Dermis blood vessel endothelial cell (primary cell): ENCODE data around the gene PGM5. TPM values are rescaled to one million over a fixed set of nuclear protein-coding genes. Genes with fewer than 3 reads are reported as not detected.

Experiments used
- DNase-seq: peaks from one replicate; pipeline ENCODE4 v3.0.0; 2010
- total RNA-seq: library from RNA; depleted of rRNA; stranded (reverse); fragments of >200 nt; gene quantifications from 2 replicates; pipeline ENCODE4 v1.2.3, GENCODE V29; 2014

The PGM5 gene
- total RNA-seq, 1 donor from 2014 or later, result 110 TPM

DNA sequence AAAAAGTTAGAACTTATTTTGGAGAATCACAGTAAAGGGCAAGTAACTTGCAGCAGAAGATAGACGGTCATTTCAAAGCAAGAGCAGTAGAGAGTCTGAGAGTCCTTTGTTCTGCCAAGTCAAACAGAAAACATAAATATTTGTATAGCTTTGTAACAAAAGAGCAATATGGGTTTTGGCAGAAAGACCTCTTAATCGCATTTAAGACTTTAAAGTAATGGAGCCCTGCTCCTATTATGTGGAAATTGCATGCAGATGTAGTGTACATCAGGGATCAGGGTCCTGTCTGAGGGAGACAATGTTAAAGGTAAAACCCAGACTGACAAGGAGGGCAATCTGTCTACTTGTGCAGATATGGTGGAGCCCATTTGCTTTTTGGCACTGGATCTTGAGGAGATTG lies 87.2 kb downstream of the PGM5 start:
- no peak for DNase-seq

DNA sequence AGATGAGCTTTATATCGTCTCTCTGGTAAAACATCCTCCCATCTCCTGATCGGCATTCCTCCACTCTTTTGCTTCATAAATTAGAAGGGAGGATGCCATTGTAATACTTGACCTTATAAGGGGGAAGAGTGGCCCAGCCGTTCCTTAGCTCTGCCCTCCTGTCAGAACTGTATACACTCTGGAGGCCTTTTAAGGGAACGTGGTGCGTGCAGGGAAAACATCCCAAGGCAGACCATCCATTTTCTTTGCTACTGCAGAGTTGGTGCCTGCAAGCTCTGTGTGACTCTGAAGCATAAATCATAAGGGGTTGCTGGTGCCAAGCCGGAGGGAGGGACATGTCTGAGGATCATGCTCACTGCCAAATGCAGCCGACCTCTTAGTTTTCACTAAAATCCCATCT lies 90.4 kb downstream of the PGM5 start:
- no peak for DNase-seq

DNA sequence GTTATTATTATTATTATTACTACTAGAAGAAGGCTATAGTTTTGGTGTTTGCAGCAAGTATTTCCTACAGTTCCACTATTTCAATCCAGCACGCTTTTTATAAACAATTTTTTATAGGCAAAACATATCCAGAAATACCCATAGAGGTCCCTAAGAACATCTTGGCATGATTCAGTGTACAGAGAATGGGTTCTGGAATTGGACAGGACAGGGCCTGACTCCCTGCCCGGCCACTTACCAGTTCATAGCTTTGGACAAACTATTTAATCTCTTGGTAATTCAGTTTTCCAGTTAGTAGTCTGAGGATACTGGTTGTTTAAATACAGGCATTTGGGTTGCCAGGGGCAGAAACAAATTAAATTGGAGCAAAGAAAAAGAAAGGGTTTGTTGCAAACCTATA lies 91.2 kb downstream of the PGM5 start:
- no peak for DNase-seq

DNA sequence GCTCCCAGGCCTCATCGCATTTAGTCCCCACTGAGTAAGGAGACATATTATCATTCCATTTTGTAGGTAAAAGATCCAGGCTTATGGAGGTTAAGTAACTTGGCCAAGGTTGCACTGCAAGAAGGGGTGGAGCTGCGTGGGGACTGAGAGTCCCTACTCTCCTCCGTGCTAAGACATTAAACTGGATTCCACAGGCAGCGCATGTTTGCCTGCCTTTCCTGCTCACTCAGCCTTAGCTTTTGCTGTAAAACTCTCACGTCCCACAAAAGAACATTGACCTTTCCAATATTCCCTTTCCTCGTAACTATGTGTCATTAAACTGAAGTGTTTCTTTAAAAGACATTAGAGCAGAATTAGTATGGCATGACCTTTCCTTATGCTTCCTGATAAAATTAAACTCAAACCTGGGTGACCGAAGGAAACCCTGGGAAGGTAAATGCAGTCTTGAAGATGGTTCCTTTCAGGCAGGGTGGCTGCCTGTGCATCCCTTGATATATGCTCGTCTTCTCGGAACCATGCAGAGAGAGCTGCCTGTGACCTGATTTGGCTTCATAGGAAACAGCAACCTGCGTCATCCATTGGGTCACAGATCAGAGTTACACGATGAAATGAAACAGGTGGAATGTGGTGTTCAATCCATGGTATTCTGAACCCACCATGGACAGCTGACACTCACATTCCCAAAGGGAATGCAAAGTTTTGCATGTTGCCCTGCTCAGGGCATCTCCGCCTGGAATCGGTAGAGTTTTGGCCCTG lies 98.3 kb downstream of the PGM5 start:
- DNase-seq, result no peak

DNA sequence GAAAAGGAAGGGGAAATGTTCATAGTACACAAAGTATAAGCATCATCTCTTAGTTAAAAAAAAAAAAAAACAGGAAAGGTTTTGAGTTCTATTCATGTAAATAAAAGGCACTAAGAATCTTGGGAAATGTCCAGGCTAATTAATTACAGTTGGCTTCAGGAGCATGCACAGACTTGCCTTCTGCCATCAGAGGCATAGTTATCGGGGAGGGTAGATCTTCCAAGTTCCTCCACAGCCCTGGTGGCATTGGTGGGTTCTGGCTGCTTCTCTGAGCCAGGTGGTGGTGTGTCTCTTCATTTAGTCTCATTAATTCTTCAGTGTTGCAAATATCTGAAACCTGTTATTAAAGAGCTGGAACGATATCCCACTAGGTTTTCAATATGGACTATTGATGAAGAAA lies 99.0 kb downstream of the PGM5 start:
- DNase-seq, result no peak

DNA sequence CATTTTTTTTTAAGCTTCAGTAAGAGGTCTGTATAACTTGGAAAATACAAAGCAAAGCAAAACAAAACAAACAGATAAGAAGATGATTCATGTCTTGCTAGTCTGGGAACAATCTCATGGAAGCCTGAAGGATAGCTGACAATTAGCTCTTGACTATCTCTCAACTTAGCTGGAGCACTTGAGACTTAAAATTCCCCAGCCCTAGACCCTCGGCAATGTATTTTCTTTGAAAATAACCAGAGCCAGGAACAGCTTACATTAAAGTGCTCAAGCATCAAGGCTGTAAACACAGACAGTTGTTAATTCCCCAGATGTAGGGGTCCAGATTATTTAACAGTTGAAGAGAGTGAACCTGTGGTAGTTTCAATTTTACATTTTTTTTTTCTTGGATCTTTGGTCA lies 101.4 kb downstream of the PGM5 start:
- no peak for DNase-seq

DNA sequence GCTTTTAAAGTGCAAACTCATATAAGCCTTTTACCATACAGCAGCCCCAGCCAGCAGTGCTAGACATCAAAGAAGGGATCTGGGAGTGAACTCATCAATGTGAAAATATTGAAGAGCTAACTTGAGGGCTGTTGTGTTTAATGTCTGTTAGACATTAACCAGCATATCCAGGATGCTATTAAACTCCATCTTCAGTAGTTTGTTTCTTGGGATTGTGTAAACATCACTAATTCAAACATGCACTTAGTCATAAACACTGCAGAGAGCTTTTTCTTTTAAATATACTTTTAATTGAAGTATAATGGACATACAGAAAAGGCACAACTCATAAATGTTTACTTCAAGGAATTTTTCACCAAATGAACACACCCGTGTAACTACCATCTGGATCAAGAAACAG lies 102.5 kb downstream of the PGM5 start:
- no peak for DNase-seq

DNA sequence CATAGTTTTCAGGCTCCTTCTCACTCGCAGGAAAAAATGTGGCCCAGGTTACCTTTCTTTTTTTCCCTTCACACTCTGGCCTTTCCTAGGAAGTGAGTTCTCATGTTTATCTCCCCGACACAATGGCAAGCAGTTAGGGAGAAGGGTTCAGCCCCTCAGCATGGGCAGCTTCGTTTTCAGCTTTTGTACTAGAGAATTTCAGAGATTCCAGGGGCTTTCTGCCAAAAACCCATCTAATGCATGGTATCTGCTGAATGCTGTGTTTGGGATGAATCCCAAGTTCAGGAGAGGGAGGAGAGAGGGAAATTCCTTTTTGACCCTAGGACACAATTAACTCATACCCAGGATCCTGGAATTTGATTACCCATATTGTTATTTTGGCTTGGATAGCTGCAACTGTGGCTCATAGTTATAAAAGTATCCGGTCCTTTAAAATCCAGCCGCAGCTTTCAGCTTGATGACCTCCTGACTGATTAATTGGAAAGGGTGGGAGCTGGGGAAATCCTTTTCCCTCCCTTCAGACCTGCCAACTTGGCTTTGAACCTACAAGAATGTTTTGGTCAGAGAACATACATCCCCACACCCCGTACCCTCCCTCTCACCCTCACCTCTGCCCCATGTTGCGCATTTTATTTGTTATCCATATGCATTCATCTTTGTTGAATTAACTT lies 105.8 kb downstream of the PGM5 start:
- DNase-seq, result no peak

DNA sequence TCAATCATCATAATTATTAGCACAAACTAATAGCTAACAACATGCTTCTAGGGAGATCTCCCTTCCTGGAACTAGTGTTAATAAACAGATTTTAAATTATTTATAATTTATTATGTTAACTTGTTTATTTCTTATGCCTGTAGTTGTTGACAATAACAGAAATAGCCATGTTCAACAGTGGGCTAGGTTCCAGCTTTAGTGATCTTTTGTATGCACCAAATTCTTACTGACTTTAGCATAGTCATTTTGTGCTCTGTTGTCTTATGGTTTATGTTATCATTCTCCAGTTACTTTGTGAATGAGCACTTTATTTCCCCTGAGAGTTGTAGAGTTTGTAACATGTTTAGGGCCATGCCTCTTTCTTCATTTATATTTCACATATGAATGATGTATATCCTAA lies 113.7 kb downstream of the PGM5 start:
- DNase-seq, result no peak

DNA sequence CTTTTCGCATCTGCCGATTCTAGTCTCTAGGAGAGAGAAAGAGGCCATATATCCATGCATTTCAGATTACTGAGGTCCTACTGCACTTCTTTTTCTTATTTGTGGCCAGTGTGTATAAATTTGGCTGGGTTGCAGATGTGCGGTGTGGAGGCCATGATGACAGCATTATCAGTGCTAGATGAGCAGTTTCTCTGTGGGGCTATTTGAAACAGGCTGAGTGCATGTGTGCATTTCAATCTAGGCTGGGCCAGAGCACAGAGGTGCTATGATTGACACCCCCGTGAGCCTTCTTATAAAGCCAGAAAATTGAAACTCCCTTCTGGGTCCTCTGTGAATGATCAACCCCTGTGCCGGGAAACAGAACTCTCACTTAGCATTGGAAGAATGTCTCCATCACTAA lies 114.2 kb downstream of the PGM5 start:
- DNase-seq, result no peak

DNA sequence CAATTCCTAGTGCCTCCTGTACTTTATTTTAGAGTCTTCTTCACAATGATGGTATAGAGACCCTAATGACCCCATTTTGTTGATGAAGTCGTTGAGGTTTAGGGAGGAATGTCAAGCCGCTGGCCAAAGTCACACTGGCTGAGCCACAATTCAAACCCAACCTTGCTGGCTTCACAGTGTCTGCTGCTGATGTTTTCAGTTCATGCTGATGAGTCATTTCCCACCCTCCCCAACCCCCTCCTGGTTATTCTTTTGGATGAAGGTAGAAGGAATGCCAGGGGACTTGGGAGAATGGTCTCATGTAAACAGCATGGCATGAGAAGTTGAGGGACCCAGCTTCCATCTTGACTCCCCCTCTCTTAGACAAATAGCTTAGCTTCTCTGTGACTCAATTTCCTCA lies 115.7 kb downstream of the PGM5 start:
- DNase-seq, result no peak

DNA sequence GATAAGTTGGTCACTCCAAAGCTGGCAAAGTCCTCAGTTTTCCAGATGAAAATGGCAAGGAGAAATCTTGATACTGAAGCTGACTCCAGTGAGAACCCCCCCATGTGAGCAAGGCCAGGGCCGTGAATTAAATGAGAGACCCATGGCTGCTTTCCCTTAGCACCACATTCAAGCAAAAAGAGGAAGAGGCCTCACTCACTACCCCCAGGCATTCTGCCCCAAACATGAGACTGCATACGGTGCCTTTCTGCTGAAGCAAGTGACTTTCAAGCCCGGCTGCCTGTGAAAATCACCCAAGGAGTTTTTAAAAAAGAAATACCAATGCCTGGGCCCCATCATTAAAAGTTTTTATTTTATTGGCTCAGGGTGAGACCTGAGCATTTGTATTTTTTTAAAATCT lies 117.4 kb downstream of the PGM5 start:
- no peak for DNase-seq

DNA sequence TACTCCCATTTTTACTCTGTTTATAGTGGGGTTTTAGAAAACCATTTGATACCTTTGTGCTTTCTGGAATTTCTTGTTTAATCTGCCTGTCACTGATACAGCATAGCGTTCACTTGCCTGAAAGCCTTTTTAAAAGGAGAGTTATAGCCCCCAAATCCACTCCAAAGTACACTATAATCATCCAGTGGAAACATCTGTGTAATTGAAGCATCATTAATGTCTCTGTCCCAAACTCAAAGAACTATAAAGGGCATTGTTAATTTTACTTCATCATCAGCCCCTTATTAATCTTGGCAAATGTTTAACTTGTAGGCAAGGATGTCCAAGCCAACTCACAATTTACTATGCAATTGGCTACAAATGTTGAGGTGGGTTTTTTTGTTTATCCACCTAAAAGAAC lies 120.0 kb downstream of the PGM5 start:
- no peak for DNase-seq

DNA sequence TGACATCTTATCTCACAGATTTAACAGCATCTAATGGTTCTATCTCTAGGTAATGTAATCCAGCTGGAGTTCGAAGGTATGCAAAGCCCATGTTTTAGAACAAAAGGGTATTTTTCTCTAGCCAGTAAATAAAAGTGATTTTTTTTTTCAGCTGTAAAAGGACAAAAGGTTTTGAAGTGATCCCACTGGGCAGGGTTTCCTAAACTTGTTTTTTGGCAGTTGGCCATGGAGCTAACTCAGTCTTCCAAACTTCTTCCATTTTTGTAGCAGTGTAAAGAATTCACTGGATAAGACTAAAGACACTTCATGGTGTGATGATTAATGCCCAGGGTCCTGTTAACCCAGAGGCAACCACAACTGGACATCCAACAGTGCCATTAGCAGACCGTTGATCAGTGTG lies 120.4 kb downstream of the PGM5 start:
- DNase-seq, result no peak

DNA sequence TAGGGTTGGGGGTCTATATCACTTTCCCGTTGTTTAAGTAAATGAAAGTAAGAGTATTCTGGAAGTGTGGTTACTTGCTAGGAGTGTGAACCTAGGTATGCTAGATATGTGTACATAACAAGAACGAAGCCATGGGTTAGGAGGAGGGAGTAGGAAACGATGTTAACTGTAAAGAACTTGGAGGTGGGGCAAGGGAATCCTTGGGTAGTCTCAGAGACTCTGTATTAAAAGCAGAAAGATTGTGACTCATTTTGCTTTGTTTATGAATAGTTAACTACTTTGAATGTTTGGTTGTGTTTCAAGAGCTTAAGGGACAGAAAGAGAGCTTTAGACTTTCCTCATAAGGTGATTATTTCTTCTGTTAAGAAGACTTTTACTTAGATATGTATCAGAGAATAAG lies 124.4 kb downstream of the PGM5 start:
- no peak for DNase-seq

DNA sequence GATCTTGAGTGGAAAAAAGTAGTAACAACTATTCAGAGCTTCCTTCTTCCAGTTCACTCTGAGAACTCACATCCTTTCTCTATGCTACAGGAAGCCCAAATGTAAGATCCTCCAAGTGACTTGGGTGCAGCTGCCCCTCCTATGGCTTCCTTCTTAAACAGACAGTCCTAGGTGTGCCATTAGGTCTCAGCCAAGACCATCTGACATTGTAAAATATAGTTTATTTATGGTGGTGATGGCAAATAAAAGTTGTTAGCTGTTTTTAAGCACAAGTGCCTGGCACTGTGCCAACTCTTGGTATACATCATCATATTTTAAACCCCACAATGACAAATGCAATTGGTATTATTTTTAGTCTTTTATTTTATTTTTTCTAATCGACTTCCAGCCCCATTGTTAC lies 126.1 kb downstream of the PGM5 start:
- no peak for DNase-seq

DNA sequence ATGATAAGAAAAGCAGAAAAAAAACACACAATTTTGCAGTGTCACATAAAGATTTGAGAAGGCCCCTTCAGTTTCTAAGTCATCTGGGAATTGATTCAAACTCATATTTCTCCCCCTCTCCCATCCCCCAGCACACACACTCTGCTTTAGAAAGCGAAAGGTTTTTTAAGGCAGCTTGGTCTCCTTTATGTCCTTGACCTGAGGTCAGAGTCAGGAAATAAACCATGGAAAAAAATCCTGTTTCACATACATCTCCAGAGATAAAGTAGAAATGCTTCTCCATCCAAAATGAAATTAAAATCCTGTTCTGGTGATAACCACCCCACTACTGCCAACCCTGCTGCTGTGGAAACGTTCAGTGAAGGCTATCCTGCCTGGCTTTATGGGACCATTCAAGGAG lies 131.7 kb downstream of the PGM5 start:
- no peak for DNase-seq

DNA sequence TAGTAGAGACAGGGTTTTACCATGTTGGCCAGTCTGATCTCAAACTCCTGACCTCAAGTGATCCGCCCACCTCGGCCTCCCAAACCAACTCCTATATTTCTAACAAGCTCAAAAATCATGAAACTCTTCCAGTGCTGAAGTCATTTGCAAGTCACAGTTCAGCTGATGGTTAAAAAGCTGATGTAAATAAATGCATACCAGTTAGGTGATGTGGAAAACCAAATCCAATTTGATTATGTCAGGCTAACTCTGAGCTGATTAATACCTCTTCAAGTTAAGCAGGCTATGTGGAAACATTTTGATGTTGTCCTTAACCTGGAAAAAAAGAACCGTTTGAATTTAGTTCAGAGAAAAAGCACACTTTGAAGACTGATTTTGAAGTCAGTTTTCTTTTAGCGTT lies 133.2 kb downstream of the PGM5 start:
- no peak for DNase-seq

DNA sequence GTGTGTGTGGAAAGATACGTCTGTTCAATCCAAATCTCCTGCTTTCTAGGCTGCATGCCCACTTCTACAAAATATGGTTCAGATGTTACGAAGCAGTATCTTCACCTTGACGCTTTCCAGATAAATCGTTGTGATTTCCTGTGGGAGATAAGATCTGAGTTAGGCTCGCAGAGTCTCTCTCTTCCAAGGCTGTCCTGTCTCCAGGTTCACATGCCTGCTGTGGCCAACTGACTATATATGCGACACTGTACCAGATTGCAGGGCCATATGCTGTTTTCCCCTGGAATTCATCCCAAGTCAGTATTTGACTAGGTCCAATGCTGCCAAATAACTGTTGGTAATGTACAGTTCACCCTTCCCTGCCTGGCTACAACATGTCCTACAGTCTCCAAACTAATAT lies 136.4 kb downstream of the PGM5 start:
- DNase-seq, result no peak

DNA sequence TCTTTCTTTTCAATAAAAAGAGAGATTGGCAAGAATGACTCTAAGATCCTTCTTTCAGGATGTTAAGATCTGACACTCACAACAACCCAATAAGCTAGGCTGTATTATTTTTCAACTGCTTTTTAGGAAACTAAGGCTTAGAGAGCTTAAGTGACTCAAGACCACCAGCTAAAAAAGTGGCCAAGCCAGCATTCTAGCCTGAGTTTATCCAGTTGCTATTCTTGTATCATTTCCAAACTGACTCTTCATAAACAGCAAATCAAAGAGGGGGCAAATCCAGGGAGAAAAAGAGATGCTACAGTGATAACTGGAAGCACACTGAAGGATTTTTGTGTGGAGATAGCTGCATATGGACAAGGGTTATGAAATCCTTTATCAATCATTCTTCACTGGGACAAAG lies 137.1 kb downstream of the PGM5 start:
- no peak for DNase-seq

DNA sequence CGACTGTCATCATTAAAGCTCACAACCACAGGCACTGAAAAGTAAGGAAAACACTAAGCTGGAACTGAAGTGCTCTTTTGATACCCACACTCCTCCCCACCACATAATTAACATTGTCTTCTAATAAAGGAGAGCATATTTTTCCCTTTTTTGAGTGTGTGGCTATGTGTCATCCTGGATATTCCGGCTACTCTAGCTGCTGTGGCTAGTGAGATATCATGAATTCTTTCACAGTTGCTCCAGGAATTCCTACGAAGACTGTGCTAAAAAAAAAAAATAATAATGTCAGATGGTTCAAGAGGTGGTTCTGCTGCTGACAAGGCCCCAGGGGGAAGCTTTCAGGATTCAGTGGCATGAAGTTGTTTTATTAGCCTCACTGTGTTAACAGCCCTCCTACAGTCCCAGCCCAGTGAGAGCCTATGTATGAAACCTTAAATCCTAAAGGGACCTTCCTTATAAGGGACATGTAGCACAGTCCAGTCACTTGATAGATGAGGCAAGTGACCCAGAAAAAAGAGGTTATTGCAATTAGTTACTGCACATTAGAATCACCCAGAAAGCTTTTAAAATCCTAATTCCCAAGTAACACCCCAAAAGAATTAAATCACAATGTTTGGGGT lies 137.7 kb downstream of the PGM5 start:
- DNase-seq, result no peak

DNA sequence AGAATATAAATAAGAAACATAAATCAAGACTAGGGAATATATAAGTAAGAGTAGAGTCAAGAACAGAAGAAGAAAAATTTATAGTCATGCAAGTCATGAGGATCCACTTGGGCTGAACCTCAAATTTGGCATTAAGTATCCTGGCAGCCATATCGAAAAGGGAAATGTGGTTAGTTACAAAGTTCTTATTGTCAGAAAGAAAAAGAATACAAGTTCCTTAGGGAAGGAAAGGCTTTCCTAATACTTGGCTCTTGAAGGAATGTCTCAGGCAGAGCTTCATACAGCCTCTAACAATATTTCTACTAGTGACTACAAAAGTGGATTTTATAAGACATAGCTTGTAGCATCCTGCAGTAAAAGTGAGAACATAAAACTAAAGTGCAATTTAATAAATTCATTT lies 138.8 kb downstream of the PGM5 start:
- no peak for DNase-seq

DNA sequence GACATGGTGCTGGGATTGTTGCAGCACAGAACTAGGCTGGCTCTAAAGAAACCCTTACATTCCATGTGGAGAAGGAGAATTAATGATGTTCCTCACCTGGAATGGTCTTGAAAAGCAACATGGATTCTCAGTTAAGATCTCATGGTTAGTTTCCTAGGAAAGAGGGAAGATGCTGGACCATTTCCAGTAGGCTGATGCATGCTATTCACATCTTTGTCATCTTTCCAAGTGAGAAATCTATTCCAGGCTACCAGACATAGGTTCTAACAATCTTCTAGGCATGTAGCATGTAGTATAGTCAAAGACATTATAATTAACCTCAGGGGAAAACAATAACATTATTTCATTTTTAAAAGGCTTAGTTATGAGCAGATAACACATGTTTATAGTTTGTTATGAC lies 139.9 kb downstream of the PGM5 start:
- DNase-seq, result no peak

DNA sequence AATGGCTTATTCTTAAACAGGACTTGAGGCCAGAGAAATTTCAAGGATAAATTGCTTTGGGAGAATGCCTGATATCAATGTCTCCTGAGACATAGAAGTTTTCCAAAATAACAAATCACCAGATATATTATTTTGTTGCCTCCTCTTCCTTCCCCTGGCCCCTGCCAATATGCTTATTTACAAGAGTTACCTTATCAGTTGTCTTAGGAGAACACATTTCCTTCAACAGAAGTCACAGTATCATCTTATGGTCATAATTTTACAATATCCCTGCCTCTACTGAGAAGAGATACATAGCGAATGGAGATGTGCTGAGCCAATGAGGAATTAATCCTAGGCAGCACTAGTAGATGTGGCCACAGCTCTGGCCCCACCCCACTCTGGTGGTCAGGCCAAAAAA lies 141.2 kb downstream of the PGM5 start:
- no peak for DNase-seq
